Retinal pigment epithelial cell (primary cell): ENCODE results near the gene AR.

Source experiments
- DNase-seq: peaks from one replicate; pipeline ENCODE4 v3.0.0-alpha.2; 2010; ENCODE audit warnings: low read depth
- H3K4me3 ChIP-seq: 2 replicates; pipeline ENCODE4 v1.5.1; 2011; ENCODE audit warnings: mild to moderate bottlenecking, low read length, control low read depth, moderate library complexity
- TF ChIP-seq, protein P1 (sequence below): conservative IDR thresholded peaks from 2 replicates; pipeline ENCODE4 v1.5.1; 2011; ENCODE audit warnings: low read depth, low read length, control low read depth, inconsistent platforms

The AR gene

GRCh38 chrX:67673741-67674274, 130.0 kb downstream of the AR start:
- no peak for DNase-seq
- H3K4me3 ChIP-seq, result no peak overlapping the region
- TF ChIP-seq, protein P1, sequence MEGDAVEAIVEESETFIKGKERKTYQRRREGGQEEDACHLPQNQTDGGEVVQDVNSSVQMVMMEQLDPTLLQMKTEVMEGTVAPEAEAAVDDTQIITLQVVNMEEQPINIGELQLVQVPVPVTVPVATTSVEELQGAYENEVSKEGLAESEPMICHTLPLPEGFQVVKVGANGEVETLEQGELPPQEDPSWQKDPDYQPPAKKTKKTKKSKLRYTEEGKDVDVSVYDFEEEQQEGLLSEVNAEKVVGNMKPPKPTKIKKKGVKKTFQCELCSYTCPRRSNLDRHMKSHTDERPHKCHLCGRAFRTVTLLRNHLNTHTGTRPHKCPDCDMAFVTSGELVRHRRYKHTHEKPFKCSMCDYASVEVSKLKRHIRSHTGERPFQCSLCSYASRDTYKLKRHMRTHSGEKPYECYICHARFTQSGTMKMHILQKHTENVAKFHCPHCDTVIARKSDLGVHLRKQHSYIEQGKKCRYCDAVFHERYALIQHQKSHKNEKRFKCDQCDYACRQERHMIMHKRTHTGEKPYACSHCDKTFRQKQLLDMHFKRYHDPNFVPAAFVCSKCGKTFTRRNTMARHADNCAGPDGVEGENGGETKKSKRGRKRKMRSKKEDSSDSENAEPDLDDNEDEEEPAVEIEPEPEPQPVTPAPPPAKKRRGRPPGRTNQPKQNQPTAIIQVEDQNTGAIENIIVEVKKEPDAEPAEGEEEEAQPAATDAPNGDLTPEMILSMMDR, result no peak

DNA sequence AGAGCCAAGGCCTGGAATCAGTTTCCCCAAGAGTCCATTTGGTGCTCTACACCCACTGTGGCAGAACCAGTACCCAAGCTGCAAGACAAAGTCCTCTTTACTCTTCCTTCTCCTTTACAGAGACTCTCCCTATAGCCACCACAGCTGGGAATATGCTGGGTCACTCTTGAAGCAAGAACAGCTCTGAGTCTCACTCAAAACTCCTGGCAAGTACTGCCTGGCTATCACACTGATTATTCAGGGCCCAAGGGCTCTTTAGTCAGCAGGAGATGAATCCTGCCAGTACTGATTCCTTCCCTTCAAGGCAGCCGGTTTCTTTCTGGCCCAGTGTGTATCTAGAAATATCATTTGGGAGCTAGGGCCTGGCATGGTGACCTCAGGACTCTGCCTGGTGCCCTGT, 130.9 kb downstream of the AR start:
- H3K4me3 ChIP-seq, result no peak overlapping the region
- TF ChIP-seq, protein P1, result no peak
- DNase-seq, result no peak

DNA sequence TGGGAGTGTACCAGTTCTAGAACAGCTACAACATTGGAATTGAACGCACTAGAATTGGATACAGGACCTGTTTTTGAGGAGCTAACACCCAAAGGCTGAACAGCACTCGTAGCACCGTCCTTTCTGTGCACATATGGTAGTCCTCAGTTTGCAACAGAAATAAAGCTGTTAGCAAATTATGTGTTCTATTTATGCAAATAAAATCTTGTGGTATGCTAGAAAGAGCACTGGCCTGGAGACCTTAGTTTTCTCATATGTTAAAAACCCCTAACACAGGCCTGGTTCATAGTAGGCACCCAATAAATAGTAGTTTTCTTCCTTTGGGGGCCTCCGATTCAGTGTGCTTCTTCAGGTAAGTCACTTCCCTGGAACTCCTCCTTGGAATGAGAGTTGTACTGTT, 140.3 kb downstream of the AR start:
- no peak for DNase-seq
- H3K4me3 ChIP-seq, result no peak overlapping the region
- TF ChIP-seq, protein P1, result no peak

- TF ChIP-seq, protein P1, result no peak
- DNase-seq, result peak; percentile 1
- H3K4me3 ChIP-seq, result no peak overlapping the region
Measured at GRCh38 chrX:67692246-67692645, 148.4 kb downstream of the AR start.

- TF ChIP-seq, protein P1, result no peak
- DNase-seq, result no peak
- H3K4me3 ChIP-seq, result no peak overlapping the region
Measured at GRCh38 chrX:67693928-67694327, 150.1 kb downstream of the AR start.

- TF ChIP-seq, protein P1, result no peak
- no peak overlapping the region for H3K4me3 ChIP-seq
- no peak for DNase-seq
Measured at GRCh38 chrX:67697452-67697851, 153.6 kb downstream of the AR start.

- no peak overlapping the region for H3K4me3 ChIP-seq
- no peak for DNase-seq
- TF ChIP-seq, protein P1, result no peak
Measured at GRCh38 chrX:67700602-67701001, 156.8 kb downstream of the AR start.
